Measurements from ENCODE around the gene OR5A2.
"Not testable (repeated sequence)": the region's sequence is repeated elsewhere in the genome, so short reads cannot be mapped to it uniquely, and the experiment has no call there.

OR5A2 gene, protein sequence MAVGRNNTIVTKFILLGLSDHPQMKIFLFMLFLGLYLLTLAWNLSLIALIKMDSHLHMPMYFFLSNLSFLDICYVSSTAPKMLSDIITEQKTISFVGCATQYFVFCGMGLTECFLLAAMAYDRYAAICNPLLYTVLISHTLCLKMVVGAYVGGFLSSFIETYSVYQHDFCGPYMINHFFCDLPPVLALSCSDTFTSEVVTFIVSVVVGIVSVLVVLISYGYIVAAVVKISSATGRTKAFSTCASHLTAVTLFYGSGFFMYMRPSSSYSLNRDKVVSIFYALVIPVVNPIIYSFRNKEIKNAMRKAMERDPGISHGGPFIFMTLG

DNA sequence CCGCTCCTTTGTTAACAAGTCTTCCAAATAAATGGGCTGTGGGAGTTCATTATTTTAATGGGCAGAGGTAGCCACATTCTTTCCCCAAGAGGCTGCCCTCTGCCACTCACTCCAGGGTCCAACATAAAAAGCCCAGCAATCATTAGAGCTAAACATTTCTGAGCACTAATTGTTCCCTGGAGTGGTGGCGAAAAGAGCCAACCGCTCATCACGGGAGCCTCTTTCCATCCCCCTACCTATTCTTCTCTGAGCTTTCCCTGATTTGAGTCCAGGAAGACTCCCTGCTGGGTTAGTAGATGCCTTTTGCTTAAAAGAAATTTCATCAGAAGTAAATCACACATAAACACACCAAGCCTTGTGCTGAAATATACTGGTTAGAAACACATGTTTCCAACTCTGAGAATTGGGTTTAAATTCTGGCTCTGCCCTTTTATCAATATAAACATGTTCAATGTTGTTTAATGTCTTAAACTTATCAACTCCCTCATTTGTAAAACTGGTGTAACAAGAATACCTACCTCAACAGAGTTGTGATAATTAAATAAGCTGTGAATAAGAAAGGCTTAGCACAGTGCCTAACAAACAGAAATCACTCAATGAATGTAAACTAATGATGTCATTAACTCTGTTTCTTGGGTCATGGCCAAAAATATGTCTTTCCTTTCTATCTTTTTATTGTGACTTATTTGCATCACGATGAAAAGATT is at the start of gene OR5A2:
OR5A2 (minus strand) TSS at position 53 of the 707 bp plus-strand sequence. CDS start 3,460 bp downstream, outside the sequence.
- H3K27me3 Mint-ChIP-seq (ENCODE audit: low read depth), result peaks cover 11% of the 10 kb centered on the region
- H3K36me3 Mint-ChIP-seq (ENCODE audit: low read depth), result no peaks in the 10 kb centered on the region
- H3K4me3 Mint-ChIP-seq, result no peak within 1 kb of the TSS
- H3K27ac Mint-ChIP-seq, result no peak within 1 kb of the TSS
- H3K4me1 Mint-ChIP-seq (ENCODE audit: low read depth), result peaks cover 3% of the 10 kb centered on the region
- no peaks in the 10 kb centered on the region for H3K9me3 Mint-ChIP-seq

DNA sequence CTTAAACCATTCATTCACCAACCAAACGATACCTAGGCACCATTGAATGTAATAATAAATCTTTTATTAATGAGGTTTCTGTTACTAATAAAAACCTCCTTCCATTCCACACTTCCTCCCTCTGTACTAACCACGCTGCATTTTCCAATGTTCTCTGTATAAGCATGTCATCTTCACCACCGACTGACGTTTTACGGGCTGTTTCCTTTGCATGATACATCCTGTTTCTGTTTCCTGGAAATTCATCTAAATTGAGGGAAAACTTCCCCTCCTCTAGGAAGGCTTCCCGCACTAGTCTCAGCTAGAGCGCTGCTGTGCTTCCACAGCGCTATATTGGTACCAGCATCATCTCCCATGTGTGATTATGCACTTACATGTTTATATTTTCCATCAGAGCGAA is 49.0 kb upstream of the OR5A2 start:
- H3K27me3 Mint-ChIP-seq (ENCODE audit: low read depth), result peaks cover 11% of the 10 kb centered on the region
- no peaks in the 10 kb centered on the region for H3K36me3 Mint-ChIP-seq (ENCODE audit: low read depth)
- H3K4me3 Mint-ChIP-seq, result no peak overlapping the region
- H3K9me3 Mint-ChIP-seq, result no peaks in the 10 kb centered on the region
- no peaks in the 10 kb centered on the region for H3K4me1 Mint-ChIP-seq (ENCODE audit: low read depth)
- H3K27ac Mint-ChIP-seq, result no peak overlapping the region

DNA sequence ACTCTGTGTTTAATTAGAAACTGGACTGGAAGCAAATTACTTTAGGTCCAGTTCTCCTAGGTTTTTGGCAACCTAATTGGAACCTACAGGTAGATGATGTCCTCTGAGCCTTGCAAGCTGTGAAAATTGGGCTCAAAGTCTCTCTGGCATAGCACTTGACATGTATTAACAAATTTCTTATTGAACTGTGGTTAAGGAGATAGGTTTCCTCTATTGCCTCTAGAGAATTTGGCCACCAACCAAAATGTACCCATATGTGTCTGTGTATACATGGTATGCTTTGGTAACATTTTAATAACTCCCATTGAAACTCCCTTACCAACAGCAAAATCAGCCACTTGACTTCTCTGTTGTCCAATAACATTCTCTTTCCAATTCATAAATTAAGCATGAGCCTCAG is 46.8 kb upstream of the OR5A2 start, which contains the start of gene OR4D10:
OR4D10 (plus strand) TSS at position 301 of the 400 bp plus-strand sequence. CDS start 4,115 bp downstream, outside the sequence.
- H3K27me3 Mint-ChIP-seq (ENCODE audit: low read depth), result peaks cover 6% of the 10 kb centered on the region
- H3K27ac Mint-ChIP-seq, result no peak within 1 kb of the TSS
- no peaks in the 10 kb centered on the region for H3K4me1 Mint-ChIP-seq (ENCODE audit: low read depth)
- H3K9me3 Mint-ChIP-seq, result no peaks in the 10 kb centered on the region
- no peaks in the 10 kb centered on the region for H3K36me3 Mint-ChIP-seq (ENCODE audit: low read depth)
- no peak within 1 kb of the TSS for H3K4me3 Mint-ChIP-seq

DNA sequence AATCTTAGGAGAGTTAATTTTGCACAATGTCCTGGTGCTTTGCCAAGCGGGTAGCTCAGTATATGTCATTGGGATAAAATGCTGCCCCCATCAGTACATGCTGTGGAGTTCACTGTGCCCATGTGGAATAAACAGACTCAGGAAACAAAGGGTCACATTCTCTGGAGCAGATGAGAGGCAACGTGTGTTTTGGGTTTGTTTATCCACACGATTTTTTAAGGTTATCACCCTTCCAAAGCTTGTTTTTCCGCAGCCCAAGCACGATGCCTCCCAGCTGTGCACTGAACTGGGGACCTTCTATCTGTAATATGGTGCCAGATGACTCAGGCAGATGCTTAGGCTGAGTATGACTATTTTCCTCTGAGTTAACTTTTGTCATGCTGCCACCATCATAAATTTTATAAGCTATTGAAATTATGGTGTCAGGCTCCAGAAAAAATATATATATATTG is 37.0 kb upstream of the OR5A2 start:
- Mint-ChIP-seq H3K27ac (no peak overlapping the region), H3K4me1 (ENCODE audit: low read depth) (no peaks in the 10 kb centered on the region), H3K9me3 (no peaks in the 10 kb centered on the region), H3K4me3 (no peak overlapping the region), H3K36me3 (ENCODE audit: low read depth) (no peaks in the 10 kb centered on the region), H3K27me3 (ENCODE audit: low read depth) (no peaks in the 10 kb centered on the region)

DNA sequence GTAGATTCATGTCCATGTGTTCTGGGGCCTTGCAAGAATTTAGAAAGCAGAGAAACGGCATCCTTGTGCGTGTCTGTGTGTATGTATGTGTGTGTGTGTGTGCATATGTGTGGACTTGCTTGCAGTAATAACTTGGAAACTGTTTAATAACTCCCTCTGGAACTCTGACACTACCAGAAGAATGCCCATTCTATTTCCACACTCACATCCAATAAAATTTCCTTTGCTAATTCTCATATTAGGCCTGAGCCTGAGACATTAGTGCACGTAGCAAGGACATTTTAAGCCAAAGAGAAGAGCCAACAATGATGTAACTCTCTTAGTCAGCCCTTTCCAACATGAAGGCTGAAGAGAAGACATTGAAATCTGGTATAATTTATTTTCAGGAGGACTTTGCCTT is 33.7 kb upstream of the OR5A2 start:
- H3K4me1 Mint-ChIP-seq (ENCODE audit: low read depth), result no peaks in the 10 kb centered on the region
- H3K4me3 Mint-ChIP-seq, result no peak overlapping the region
- H3K36me3 Mint-ChIP-seq (ENCODE audit: low read depth), result no peaks in the 10 kb centered on the region
- no peak overlapping the region for H3K27ac Mint-ChIP-seq
- H3K9me3 Mint-ChIP-seq, result no peaks in the 10 kb centered on the region
- no peaks in the 10 kb centered on the region for H3K27me3 Mint-ChIP-seq (ENCODE audit: low read depth)

DNA sequence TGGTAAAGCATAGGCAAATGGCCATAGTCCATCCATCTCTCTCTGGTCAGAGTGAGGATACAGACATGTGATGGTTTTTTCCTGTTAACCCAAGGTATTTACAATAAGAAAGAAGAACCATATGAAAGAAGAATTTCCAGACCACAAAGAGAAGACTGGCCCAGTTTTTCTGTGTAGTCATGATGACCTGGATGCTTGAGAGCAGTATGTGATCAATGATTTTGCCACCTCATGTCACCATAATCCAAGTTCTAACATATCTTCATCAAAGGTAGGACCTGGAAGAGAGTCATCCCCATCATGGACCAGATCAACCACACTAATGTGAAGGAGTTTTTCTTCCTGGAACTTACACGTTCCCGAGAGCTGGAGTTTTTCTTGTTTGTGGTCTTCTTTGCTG is 30.4 kb upstream of the OR5A2 start, which contains the start of gene OR4D6:
OR4D6 (plus strand) TSS at position 301 of the 400 bp plus-strand sequence; CDS start at position 301, 0 bp downstream.
- H3K36me3 Mint-ChIP-seq (ENCODE audit: low read depth), result no peaks in the 10 kb centered on the region

DNA sequence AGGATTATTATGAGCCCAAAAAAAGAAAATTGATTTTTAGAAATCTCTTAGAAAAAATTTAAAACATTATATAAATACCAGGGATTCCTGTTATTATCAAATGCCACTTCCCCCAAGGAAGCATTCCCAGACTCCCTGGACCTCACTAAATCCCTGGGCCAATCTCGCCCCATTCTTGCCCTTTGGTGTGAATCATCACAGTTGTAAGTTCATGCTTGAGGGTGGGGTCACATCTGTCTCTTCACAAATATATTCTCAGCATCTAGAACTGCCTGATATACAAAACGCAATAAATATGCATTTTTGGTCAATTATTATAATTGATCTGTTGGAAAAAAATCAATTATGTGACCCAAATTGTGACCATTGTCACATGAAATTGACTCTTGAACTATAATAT is 22.3 kb upstream of the OR5A2 start:
- H3K27me3 Mint-ChIP-seq (ENCODE audit: low read depth), result no peaks in the 10 kb centered on the region
- H3K4me3 Mint-ChIP-seq, result no peak overlapping the region
- no peaks in the 10 kb centered on the region for H3K4me1 Mint-ChIP-seq (ENCODE audit: low read depth)
- no peak overlapping the region for H3K27ac Mint-ChIP-seq
- H3K9me3 Mint-ChIP-seq, result peaks cover 5% of the 10 kb centered on the region
- no peaks in the 10 kb centered on the region for H3K36me3 Mint-ChIP-seq (ENCODE audit: low read depth)

More for the DNA sequence above, 30.4 kb upstream of the OR5A2 start, which contains the start of gene OR4D6:
- Mint-ChIP-seq H3K4me3 (no peak within 1 kb of the TSS), H3K27ac (no peak within 1 kb of the TSS), H3K27me3 (ENCODE audit: low read depth) (no peaks in the 10 kb centered on the region), H3K4me1 (ENCODE audit: low read depth) (no peaks in the 10 kb centered on the region), H3K9me3 (no peaks in the 10 kb centered on the region)

DNA sequence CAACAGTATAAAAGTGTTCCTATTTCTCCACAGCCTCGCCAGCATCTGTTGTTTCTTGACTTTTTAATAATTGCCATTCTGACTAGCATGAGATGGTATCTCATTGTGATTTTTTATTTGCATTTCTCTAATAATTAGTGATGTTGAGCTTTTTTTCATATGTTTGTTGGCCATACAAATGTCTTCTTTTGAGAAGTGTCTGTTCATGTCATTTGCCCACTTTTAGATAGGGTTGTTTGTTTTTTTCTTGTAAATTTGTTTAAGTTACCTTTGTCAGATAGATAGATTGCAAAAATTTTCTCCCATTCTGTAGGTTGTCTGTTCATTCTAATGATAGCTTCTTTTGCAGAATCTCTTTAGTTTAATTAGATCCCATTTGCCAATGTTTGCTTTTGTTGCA is 19.4 kb upstream of the OR5A2 start:
- not testable (repeated sequence) for H3K36me3 Mint-ChIP-seq (ENCODE audit: low read depth); H3K4me1 Mint-ChIP-seq (ENCODE audit: low read depth); H3K9me3 Mint-ChIP-seq; H3K27me3 Mint-ChIP-seq (ENCODE audit: low read depth); H3K4me3 Mint-ChIP-seq; H3K27ac Mint-ChIP-seq

DNA sequence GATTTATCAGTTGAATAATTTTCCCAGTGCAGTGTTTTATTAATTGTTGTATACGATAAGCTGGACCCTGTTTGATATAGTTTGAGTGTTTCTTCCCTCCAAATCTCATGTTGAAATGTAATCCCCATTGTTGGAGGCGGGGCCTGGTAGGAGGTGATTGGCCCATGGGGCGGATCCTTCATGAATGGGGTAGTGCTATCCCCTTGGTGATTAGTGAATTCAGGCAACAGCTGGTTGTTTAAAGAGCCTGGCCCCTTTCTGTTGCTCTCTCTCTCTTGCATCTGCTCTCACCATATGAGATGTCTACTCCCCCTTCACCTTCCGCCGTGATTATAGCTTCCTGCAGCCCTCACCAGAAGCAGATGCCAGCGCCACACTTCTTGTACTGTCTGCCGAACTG is 11.6 kb upstream of the OR5A2 start:
- Mint-ChIP-seq H3K4me1 (ENCODE audit: low read depth) (no peaks in the 10 kb centered on the region), H3K27ac (no peak overlapping the region), H3K36me3 (ENCODE audit: low read depth) (no peaks in the 10 kb centered on the region), H3K4me3 (no peak overlapping the region), H3K9me3 (no peaks in the 10 kb centered on the region), H3K27me3 (ENCODE audit: low read depth) (peaks cover 6% of the 10 kb centered on the region)

DNA sequence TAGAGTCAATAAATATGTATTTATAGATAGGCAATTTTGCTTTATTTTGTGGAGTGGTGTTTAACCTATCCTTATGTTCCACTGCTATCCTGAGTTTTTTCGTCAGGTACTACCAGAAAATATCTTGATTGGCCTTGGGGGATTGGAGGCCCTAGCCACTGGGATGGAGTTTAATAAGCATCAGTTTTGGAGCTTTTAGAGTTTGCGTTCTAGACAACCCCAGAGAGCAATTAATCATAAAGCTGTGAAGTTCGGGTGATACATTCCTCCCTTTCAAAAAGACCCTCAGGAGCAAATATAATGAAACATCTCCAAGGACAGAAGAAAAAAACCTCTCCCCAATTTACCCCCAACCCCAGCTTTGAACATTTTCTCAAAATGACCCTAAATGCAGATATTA is 10.0 kb upstream of the OR5A2 start, which contains the start of gene OR5A1:
OR5A1 (plus strand) TSS at position 301 of the 400 bp plus-strand sequence. CDS start 6,700 bp downstream, outside the sequence.
- H3K27me3 Mint-ChIP-seq (ENCODE audit: low read depth), result peaks cover 12% of the 10 kb centered on the region
- no peak within 1 kb of the TSS for H3K27ac Mint-ChIP-seq

DNA sequence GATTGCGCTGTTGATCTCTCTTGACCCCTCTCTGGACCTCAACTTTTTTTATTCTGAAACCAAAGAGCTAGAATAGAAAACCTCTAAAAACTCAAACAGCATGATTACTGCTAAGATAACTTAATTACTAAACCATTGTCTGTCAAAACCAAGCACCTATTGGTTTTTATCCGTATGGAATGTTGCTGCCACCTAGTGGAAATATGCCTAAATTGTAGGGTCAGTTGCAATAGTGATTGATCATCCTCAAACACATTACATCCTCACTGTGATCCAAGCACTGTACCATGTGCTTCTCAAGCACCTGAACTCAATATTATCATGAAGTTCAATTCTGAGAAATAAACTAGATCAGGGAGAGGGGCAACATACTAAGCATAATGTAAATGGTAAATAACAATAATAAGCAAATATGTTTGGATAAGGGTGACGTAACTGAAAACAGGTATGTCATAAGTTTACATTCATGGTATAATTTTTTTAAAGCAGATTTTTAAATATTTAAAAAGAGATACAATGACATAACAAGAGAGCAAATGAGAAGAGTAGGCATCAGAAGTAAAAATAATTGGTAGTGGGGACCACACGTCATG is 3.8 kb upstream of the OR5A2 start:
- no peaks in the 10 kb centered on the region for H3K36me3 Mint-ChIP-seq (ENCODE audit: low read depth)
- no peaks in the 10 kb centered on the region for H3K4me1 Mint-ChIP-seq (ENCODE audit: low read depth)
- no peaks in the 10 kb centered on the region for H3K9me3 Mint-ChIP-seq
- H3K27me3 Mint-ChIP-seq (ENCODE audit: low read depth), result peaks cover 23% of the 10 kb centered on the region
- no peak overlapping the region for H3K4me3 Mint-ChIP-seq
- no peak overlapping the region for H3K27ac Mint-ChIP-seq

More for the DNA sequence above, 10.0 kb upstream of the OR5A2 start, which contains the start of gene OR5A1:
- no peak within 1 kb of the TSS for H3K4me3 Mint-ChIP-seq
- no peaks in the 10 kb centered on the region for H3K9me3 Mint-ChIP-seq
- H3K36me3 Mint-ChIP-seq (ENCODE audit: low read depth), result no peaks in the 10 kb centered on the region
- H3K4me1 Mint-ChIP-seq (ENCODE audit: low read depth), result no peaks in the 10 kb centered on the region

DNA sequence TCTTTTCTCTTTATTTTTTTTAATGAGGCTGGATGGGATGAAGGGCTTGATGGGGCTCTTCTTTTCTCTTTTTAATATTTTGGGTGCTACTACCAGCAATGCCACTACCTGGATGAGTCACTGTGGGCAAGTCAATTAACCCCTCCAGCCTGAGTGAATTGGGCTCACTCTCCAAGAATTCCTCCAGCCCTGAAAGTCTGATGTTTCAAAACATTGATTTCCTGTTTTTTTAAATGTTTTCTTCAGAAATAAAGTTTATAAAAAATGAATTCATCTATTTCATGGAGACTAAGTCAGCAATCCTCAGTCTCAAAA is 812 bp upstream of the OR5A2 start:
- H3K4me1 Mint-ChIP-seq (ENCODE audit: low read depth), result peaks cover 3% of the 10 kb centered on the region
- no peaks in the 10 kb centered on the region for H3K9me3 Mint-ChIP-seq
- no peak overlapping the region for H3K4me3 Mint-ChIP-seq
- H3K27me3 Mint-ChIP-seq (ENCODE audit: low read depth), result peaks cover 14% of the 10 kb centered on the region
- no peaks in the 10 kb centered on the region for H3K36me3 Mint-ChIP-seq (ENCODE audit: low read depth)
- no peak overlapping the region for H3K27ac Mint-ChIP-seq

DNA sequence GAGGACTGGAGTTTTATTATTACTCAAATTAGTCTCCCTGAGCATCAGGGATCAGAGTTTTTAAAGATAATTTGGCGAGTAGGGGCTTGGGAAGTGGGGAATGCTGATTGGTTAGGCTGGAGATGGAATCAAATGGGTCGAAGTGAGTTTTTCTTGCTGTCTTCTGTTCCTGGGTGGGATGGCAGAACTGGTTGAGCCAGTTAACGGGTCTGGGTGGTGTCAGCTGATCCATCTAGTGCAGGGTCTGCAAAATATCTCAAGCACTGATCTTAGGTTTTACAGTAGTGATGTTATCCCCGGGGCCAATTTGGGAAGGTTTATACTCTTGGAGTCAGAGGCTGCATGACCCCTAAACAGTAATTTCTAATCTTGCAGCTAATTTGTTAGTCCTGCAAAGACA is 1.1 kb downstream of the OR5A2 start:
- Mint-ChIP-seq H3K4me3 (no peak overlapping the region), H3K9me3 (no peaks in the 10 kb centered on the region), H3K36me3 (ENCODE audit: low read depth) (no peaks in the 10 kb centered on the region), H3K27ac (no peak overlapping the region), H3K4me1 (ENCODE audit: low read depth) (peaks cover 3% of the 10 kb centered on the region), H3K27me3 (ENCODE audit: low read depth) (peaks cover 10% of the 10 kb centered on the region)

DNA sequence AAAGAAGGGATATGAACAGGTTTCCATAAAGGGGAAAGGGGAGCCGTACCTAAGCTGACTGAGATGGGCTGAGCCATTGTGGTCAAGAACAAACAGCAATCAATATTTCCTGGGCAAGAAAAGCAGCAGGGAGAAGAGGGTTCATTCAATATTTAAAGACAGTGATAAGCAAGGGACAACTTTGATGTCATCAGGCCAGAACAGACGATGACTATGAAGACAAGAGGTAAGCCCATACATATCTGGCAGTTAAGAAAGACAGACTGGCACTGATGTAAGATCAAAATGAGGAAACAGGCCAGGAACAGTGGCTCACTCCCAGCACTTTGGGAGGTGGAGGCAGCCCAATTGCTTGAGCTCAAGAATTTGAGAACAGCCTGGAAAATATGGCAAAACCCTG is 2.4 kb downstream of the OR5A2 start:
- Mint-ChIP-seq H3K9me3 (no peaks in the 10 kb centered on the region), H3K4me3 (no peak overlapping the region)

DNA sequence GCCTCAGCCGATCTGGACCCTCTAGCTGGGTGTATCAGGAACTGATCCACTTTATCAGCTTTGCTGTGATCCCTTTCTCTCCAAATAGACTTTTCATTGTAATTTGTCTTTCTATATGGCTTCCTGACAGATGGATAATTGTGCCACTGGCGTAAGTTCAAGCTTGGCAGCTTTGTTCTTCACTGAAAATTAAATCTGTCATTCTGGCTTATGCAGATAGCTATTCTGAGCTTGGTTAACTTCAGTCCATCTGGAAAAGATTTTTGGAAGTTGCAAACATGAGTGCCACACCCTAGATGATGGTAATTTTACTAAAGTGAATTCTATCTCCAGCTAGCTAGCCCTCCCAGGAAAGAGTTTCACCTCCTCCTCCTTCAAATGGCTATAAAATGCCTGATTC is 8.1 kb downstream of the OR5A2 start:
- Mint-ChIP-seq H3K9me3 (no peaks in the 10 kb centered on the region), H3K4me1 (ENCODE audit: low read depth) (peaks cover 3% of the 10 kb centered on the region), H3K27me3 (ENCODE audit: low read depth) (peaks cover 15% of the 10 kb centered on the region), H3K36me3 (ENCODE audit: low read depth) (no peaks in the 10 kb centered on the region), H3K4me3 (no peak overlapping the region), H3K27ac (no peak overlapping the region)

More for the DNA sequence above, 2.4 kb downstream of the OR5A2 start:
- Mint-ChIP-seq H3K4me1 (ENCODE audit: low read depth) (peaks cover 3% of the 10 kb centered on the region), H3K36me3 (ENCODE audit: low read depth) (no peaks in the 10 kb centered on the region), H3K27ac (no peak overlapping the region), H3K27me3 (ENCODE audit: low read depth) (peaks cover 7% of the 10 kb centered on the region)

Data from T-helper 1 cell treated with Interleukin-12 subunit alpha and Interleukin-12 subunit beta and Interleukin-4 antibody, amounts not matched to agents 30 μg/mL and 1 μg/mL, for 36 hours (primary cell).